MM.1S (cell line): ENCODE results near the gene LEMD2.

ENCODE experiments used
- DNase-seq: peaks from one replicate; pipeline ENCODE4 v3.0.0-alpha.2; 2015
- H2AFZ ChIP-seq: fragments of 300-600 bp; sonication (generic); 2 replicates; pipeline ENCODE4 v1.6.0; 2016; ENCODE audit warnings: antibody characterized with exemption, low read length
- H3F3A ChIP-seq: fragments of 300-600 bp; sonication (generic); 2 replicates; pipeline ENCODE4 v1.6.1; 2016; ENCODE audit warnings: mild to moderate bottlenecking, antibody characterized with exemption, low read length, moderate library complexity, mixed read lengths; ENCODE audit not compliant: insufficient read depth
- H3K27ac ChIP-seq: fragments of 300-600 bp; sonication (generic); 2 replicates; pipeline ENCODE4 v1.5.1; 2016; ENCODE audit warnings: mild to moderate bottlenecking, low read length
- H3K27me3 ChIP-seq: fragments of 300-600 bp; sonication (generic); replicated peaks from 2 replicates; pipeline ENCODE4 v1.6.0; 2016; ENCODE audit warnings: low read length; ENCODE audit not compliant: insufficient read depth
- H3K36me3 ChIP-seq: fragments of 300-600 bp; sonication (generic); replicated peaks from 2 replicates; pipeline ENCODE4 v1.6.1; 2016; ENCODE audit warnings: mild to moderate bottlenecking, low read length, mixed read lengths; ENCODE audit not compliant: insufficient read depth
- H3K4me1 ChIP-seq: fragments of 300-600 bp; sonication (generic); 2 replicates; pipeline ENCODE4 v1.6.1; 2016; ENCODE audit warnings: low read length, mixed read lengths
- H3K4me2 ChIP-seq: fragments of 300-600 bp; sonication (generic); 2 replicates; pipeline ENCODE4 v1.6.0; 2016; ENCODE audit warnings: low read depth, low read length
- H3K4me3 ChIP-seq: fragments of 300-600 bp; sonication (generic); 2 replicates; pipeline ENCODE4 v1.5.1; 2016; ENCODE audit warnings: low read length, mixed read lengths
- H3K79me2 ChIP-seq: fragments of 300-600 bp; sonication (generic); 2 replicates; pipeline ENCODE4 v1.6.1; 2016; ENCODE audit warnings: mixed run types, low read length, mixed read lengths
- H3K9ac ChIP-seq: fragments of 300-600 bp; sonication (generic); 2 replicates; pipeline ENCODE4 v1.6.1; 2016; ENCODE audit warnings: low read length, mixed read lengths
- H3K9me2 ChIP-seq: fragments of 300-600 bp; sonication (generic); replicated peaks from 2 replicates; pipeline ENCODE4 v1.6.1; 2016; ENCODE audit warnings: mild to moderate bottlenecking, low read length, mixed read lengths; ENCODE audit not compliant: insufficient read depth
- H3K9me3 ChIP-seq: fragments of 300-600 bp; sonication (generic); replicated peaks from 2 replicates; pipeline ENCODE4 v1.6.1; 2016; ENCODE audit warnings: mild to moderate bottlenecking, low read length, mixed read lengths; ENCODE audit not compliant: insufficient read depth
- H4K20me1 ChIP-seq: fragments of 300-600 bp; sonication (generic); 2 replicates; pipeline ENCODE4 v1.6.1; 2016; ENCODE audit warnings: mild to moderate bottlenecking, low read length, moderate library complexity, mixed read lengths; ENCODE audit not compliant: insufficient read depth
- EZH2 ChIP-seq: fragments of 300-600 bp; sonication (generic); optimal IDR thresholded peaks from 2 replicates; pipeline ENCODE3; 2017; ENCODE audit warnings: low read depth, mild to moderate bottlenecking, antibody characterized with exemption, low read length, mixed read lengths
- EZH2phosphoT487 ChIP-seq: fragments of 300-600 bp; sonication (generic); IDR thresholded peaks from 2 replicates; pipeline ENCODE4 v1.6.1; 2018; ENCODE audit warnings: antibody characterized with exemption, low read length
- TF ChIP-seq, protein P1 (sequence below): fragments of 300-600 bp; sonication (generic); IDR thresholded peaks from 2 replicates; pipeline ENCODE4 v1.5.1; 2016; ENCODE audit warnings: antibody characterized with exemption, low read length, mixed read lengths

LEMD2 gene

DNA sequence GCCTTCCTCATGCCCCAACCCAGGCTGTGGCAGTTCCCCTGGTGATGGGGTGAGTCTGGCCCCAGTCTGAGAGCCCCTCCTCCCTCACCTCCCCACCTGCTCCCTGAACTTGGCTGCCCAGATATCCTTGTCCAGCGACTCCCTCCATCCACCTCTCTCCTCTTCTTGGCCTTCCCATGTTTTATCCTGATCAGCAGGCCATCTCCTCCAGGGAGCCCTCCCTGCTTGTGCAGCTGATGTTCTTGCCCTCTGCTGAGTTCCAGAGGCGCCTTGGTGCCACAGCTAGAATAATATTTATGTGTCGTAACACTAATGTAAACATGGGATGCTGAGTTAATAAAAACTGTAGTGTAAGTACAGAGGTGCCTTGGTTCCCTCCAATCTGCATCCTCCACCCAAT lies 31.8 kb downstream of the LEMD2 start:
- H3K4me3 ChIP-seq = no peak overlapping the region
- DNase-seq = no peak
- no peaks in the 10 kb centered on the region for H3K9me2 ChIP-seq
- no peaks in the 10 kb centered on the region for H3F3A ChIP-seq
- H4K20me1 ChIP-seq = no peaks in the 10 kb centered on the region
- no peak overlapping the region for H2AFZ ChIP-seq
- H3K4me1 ChIP-seq = no peaks in the 10 kb centered on the region
- H3K4me2 ChIP-seq = no peak overlapping the region
- no peak overlapping the region for H3K27ac ChIP-seq
- peaks cover 23% of the 10 kb centered on the region for H3K27me3 ChIP-seq
- H3K9ac ChIP-seq = no peak overlapping the region
- H3K36me3 ChIP-seq = no peaks in the 10 kb centered on the region
- no peaks in the 10 kb centered on the region for H3K79me2 ChIP-seq
- TF ChIP-seq, protein P1, sequence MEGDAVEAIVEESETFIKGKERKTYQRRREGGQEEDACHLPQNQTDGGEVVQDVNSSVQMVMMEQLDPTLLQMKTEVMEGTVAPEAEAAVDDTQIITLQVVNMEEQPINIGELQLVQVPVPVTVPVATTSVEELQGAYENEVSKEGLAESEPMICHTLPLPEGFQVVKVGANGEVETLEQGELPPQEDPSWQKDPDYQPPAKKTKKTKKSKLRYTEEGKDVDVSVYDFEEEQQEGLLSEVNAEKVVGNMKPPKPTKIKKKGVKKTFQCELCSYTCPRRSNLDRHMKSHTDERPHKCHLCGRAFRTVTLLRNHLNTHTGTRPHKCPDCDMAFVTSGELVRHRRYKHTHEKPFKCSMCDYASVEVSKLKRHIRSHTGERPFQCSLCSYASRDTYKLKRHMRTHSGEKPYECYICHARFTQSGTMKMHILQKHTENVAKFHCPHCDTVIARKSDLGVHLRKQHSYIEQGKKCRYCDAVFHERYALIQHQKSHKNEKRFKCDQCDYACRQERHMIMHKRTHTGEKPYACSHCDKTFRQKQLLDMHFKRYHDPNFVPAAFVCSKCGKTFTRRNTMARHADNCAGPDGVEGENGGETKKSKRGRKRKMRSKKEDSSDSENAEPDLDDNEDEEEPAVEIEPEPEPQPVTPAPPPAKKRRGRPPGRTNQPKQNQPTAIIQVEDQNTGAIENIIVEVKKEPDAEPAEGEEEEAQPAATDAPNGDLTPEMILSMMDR = no peak
- no peak for TF ChIP-seq EZH2phosphoT487
- TF ChIP-seq EZH2 = no peak
- no peaks in the 10 kb centered on the region for H3K9me3 ChIP-seq

DNA sequence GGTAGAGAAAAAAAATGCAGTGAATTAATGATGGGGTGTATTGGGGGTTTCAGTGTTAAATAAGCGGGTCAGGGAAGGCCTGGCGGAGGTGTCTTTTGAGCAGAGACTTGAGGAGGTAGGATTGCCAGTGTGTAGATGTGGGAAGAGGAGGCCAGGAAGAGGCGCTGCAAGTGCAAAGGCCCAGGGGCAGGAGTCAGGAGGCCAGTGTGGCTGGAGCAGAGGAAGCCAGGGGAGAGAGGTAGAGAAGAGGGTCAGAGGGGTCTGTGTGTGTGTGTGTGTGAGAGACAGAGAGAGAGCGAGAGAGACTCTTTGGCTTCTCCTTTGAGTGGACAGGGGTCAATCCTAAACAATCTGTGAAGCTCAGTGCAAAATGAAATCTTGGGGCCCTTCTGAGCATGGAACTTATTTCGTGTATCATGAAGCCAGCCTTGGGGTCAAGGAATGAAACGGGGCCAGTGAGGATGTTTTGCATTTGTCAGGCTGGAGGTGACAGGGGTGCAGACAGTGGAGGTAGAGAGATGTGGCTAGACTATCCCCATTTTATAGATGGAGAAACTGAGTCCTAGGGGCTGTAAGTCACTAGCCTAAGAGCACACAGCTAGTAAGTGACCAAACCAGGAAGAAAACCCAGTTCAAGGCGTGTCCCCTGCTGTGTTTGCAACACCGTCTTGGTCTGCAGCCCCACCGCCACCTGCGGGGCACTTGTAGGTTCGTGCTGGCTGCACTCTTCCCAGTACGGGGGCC lies 32.5 kb downstream of the LEMD2 start:
- H3K9ac ChIP-seq = no peak overlapping the region
- H3K36me3 ChIP-seq = no peaks in the 10 kb centered on the region
- H3K4me1 ChIP-seq = no peaks in the 10 kb centered on the region
- no peak for TF ChIP-seq EZH2phosphoT487
- TF ChIP-seq, protein P1 = no peak
- TF ChIP-seq EZH2 = no peak
- no peaks in the 10 kb centered on the region for H3K79me2 ChIP-seq
- H3K9me3 ChIP-seq = no peaks in the 10 kb centered on the region
- H3K9me2 ChIP-seq = no peaks in the 10 kb centered on the region
- H3K4me3 ChIP-seq = no peak overlapping the region
- no peaks in the 10 kb centered on the region for H4K20me1 ChIP-seq
- peaks cover 26% of the 10 kb centered on the region for H3K27me3 ChIP-seq
- H2AFZ ChIP-seq = no peak overlapping the region
- H3K27ac ChIP-seq = no peak overlapping the region
- DNase-seq = no peak
- H3F3A ChIP-seq = no peaks in the 10 kb centered on the region
- H3K4me2 ChIP-seq = no peak overlapping the region

DNA sequence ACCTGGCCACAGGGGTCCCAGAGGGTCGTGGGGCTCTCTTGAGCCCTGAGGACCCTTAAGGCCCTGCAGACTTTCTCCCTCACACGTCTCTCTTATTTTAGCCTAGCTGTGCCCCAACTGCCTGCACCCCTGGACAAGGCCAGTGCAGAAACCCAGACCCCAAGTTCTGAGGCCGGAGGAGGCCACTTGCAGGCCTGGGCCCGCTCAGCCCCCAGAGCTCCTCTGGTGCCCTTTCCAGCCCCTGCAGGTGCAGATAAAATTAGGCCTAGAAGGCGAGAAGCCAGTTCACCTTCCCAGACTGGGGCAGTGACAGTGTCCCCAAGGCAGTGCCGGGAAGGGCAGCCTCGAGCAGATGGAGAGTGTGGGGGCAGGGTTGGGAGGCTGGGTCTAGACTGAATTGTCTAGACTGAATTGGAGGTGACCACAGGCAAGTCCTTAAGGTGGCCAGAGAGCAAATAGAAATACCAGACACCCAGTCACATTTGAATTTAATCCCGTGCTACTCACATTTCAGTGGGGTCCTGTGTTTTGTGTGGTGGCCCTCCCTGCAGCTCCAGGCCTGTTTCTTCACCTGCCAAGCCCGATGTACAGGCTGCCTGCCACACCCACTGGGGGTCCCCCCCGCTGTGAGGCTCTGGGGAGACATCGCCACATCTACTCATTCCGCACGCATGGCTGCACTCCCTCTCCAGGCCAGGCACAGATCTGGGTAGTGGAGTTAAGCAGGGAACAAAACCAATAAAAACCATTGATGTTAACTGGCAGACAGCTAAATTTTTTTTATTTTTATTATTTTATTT lies 33.7 kb downstream of the LEMD2 start:
- H3K4me2 ChIP-seq = no peak overlapping the region
- no peaks in the 10 kb centered on the region for H3K9me3 ChIP-seq
- no peak overlapping the region for H3K4me3 ChIP-seq
- H3K4me1 ChIP-seq = no peaks in the 10 kb centered on the region
- DNase-seq = no peak
- no peak for TF ChIP-seq EZH2phosphoT487
- TF ChIP-seq, protein P1 = no peak
- no peak for TF ChIP-seq EZH2
- no peaks in the 10 kb centered on the region for H3K79me2 ChIP-seq
- no peaks in the 10 kb centered on the region for H3K9me2 ChIP-seq
- H4K20me1 ChIP-seq = no peaks in the 10 kb centered on the region
- H3K9ac ChIP-seq = no peak overlapping the region
- no peak overlapping the region for H3K27ac ChIP-seq
- H3K27me3 ChIP-seq = peaks cover 36% of the 10 kb centered on the region
- H3K36me3 ChIP-seq = no peaks in the 10 kb centered on the region
- H3F3A ChIP-seq = no peaks in the 10 kb centered on the region
- H2AFZ ChIP-seq = no peak overlapping the region
